Activated T-helper 2 cell treated with anti-CD3 and anti-CD28 coated beads, Interferon-gamma antibody, Interleukin-2, Interleukin-4, amounts not matched to agents 10 μg/mL and 5 μg/mL and 100 μg/mL, durations not matched to agents 14 hours and 24 hours and 36 hours (primary cell): ENCODE measurements around the gene AHRR. TPM values are rescaled to one million over a fixed set of nuclear protein-coding genes. Genes with fewer than 3 reads are reported as not detected.

Experiments
- DNase-seq: peaks from one replicate; pipeline ENCODE4 v3.0.0; 2021; ENCODE audit warnings: low spot score
- H3K27ac Mint-ChIP-seq: one replicate; pipeline ENCODE4 v1.8.0; 2021; ENCODE audit warnings: mixed read lengths
- H3K27me3 Mint-ChIP-seq: one replicate; pipeline ENCODE4 v1.8.0; 2021; ENCODE audit warnings: low read depth, mixed read lengths
- H3K36me3 Mint-ChIP-seq: one replicate; pipeline ENCODE4 v1.8.0; 2021; ENCODE audit warnings: low read depth, mixed read lengths
- H3K4me1 Mint-ChIP-seq: one replicate; pipeline ENCODE4 v1.8.0; 2021; ENCODE audit warnings: low read depth, mixed read lengths
- H3K4me3 Mint-ChIP-seq: one replicate; pipeline ENCODE4 v1.8.0; 2021; ENCODE audit warnings: low read depth, mild to moderate bottlenecking, moderate library complexity, mixed read lengths
- H3K9me3 Mint-ChIP-seq: one replicate; pipeline ENCODE4 v1.8.0; 2021; ENCODE audit warnings: mixed read lengths
- intact Hi-C: fragments of 100-400 bp; cut with micrococcal nuclease; formaldehyde crosslinking; loops from one replicate; pipeline ENCODE4 v1.15.1; 2023
- total RNA-seq: library from RNA; stranded (reverse); gene quantifications from 2 replicates; pipeline ENCODE4 v1.2.3, GENCODE V29; 2022

Gene AHRR
- total RNA-seq, 1 donor from 2014 or later = 34.9 TPM

DNA sequence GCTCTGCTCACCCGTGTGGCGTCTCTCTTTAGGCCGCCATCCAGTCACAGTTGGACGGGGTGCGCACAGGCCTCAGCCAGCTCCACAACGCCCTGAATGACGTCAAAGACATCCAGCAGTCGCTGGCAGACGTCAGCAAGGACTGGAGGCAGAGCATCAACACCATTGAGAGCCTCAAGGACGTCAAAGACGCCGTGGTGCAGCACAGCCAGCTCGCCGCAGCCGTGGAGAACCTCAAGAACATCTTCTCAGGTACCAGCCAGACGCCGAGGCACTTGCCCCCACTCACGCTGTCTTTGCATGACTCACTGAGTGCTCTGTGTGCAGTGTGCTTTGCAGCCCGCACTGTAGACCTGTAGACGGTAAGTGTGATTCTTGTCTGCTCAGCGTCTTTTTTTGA lies 126.0 kb downstream of the AHRR start:
- Mint-ChIP-seq H3K4me1 (peaks cover 25% of the 10 kb centered on the region), H3K27ac (no peak overlapping the region), H3K4me3 (no peak overlapping the region), H3K9me3 (peaks cover 24% of the 10 kb centered on the region), H3K36me3 (peaks cover 72% of the 10 kb centered on the region), H3K27me3 (no peaks in the 10 kb centered on the region)
- intact Hi-C loops = loop anchor here (2.0 kb wide), 1 partner anchor 23 kb away; no protein-coding TSS in a partner anchor
- no peak for DNase-seq

DNA sequence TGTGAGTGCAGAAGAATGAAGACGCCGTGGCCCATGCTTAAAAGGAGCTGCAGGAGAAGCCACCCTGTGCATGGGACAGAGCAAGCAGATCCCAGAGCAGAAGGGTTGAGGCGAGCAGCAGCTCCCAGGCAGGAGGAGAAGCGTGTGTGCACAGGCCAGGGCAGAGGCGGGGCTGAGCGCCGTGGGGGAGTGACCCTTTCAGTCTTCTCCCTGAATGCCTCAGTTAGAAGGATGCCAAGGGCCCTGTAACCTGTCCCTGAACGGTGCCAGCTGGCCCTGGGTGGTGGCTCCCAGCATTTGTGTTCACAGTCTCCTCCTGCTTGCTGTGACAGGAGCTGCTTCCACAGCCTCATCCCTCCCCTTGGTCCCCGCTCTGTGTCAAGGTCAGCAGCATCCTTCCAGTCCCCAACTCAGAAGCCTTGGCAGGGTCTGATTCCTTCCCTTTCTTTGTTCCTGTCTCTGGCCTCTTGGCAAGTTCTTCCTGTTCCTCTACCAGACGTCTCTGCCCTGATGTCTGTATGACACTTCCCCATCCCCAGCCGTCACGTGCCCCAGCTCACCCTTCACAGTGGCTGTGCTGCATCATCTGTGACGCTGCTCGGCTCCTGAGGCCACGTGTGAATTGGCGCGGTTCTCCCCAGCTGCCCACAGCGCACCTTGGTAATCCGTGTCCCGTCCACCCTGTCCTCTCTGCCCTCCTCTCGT lies 126.7 kb downstream of the AHRR start:
- intact Hi-C loops = no loop called here
- no peak for DNase-seq
- Mint-ChIP-seq H3K36me3 (peaks cover 79% of the 10 kb centered on the region), H3K27me3 (no peaks in the 10 kb centered on the region), H3K4me1 (peaks cover 29% of the 10 kb centered on the region), H3K9me3 (peaks cover 28% of the 10 kb centered on the region), H3K4me3 (no peak overlapping the region), H3K27ac (no peak overlapping the region)

DNA sequence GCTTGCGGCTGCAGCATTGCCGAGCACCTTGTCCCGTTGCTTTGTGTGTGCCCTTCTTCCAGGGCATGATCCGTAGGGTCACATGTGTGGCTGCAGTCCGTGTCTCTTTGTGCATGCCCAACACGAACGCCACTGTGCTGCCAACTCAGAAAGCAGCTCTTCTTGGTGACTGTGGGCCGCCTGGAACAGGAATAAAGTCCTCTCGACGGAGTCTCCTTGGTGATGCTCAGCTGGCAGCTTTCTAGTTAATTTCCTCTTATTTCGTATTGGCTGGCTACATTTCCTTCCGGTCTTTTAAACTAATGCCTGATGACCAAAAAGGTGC lies 127.2 kb downstream of the AHRR start:
- H3K36me3 Mint-ChIP-seq = peaks cover 84% of the 10 kb centered on the region
- H3K27ac Mint-ChIP-seq = no peak overlapping the region
- no peaks in the 10 kb centered on the region for H3K27me3 Mint-ChIP-seq
- H3K9me3 Mint-ChIP-seq = peaks cover 28% of the 10 kb centered on the region
- intact Hi-C loops = no loop called here
- DNase-seq = no peak
- no peak overlapping the region for H3K4me3 Mint-ChIP-seq
- peaks cover 31% of the 10 kb centered on the region for H3K4me1 Mint-ChIP-seq

DNA sequence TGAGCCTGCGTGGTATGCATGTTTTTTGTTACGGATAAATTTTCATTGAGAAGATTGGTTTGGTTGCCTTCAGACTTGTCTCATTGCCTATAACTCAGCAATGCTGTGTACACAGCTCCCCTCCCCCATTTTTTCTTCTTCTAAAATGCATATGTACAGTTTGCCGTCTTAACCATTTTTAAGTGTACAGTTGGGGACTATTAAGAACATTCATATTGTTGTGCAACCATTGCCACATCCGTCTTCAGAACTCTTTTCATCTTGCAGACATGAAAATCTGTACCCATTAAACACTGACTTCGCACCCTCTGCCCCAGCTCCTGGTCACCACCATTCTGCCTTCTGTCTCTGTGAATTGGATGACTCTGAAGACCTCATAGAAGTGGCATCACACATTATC lies 127.6 kb downstream of the AHRR start:
- H3K27ac Mint-ChIP-seq = no peak overlapping the region
- H3K27me3 Mint-ChIP-seq = no peaks in the 10 kb centered on the region
- H3K4me1 Mint-ChIP-seq = peaks cover 32% of the 10 kb centered on the region
- H3K4me3 Mint-ChIP-seq = no peak overlapping the region
- H3K36me3 Mint-ChIP-seq = peaks cover 88% of the 10 kb centered on the region
- intact Hi-C loops = no loop called here
- H3K9me3 Mint-ChIP-seq = peaks cover 28% of the 10 kb centered on the region
- DNase-seq = no peak

DNA sequence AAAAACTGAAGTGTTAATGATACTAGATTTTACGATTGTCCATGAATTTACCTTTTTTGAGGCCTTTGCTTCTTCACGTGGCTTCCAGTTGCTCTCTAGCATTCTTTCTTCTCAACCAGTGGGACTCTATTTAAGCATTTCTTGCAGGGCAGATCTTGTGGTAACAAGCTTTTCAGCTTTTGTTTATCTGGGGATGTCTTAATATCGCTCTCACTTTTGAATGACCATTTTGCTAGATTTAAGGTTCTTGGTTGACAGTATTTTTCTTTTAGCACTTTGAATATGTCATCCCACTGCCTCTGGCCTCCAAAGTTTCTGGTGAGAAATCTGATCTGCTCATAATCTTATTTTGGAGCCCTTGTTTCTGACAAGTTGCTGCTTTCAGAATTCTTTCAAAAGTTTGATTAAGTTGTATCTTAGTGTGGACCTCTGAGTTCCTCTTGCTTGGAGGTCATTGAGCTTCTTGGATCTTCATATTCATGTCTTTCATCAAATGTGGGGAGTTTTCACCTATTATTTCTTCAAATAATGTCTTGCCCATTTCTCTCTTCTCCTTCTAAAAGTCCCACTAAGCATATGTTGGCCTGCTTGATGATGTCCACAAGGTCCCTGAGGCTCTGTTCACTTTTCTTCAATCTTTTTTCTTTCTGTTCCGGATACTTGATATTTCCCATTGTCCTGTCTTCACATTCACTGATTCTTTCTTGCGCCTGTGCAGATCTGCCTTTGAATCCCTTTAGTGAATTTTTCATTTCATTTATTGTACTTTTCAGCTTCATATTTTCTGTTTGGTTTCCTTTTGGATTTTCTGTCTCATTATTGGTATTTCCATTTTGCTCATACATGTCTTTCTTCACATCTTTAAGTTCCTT lies 130.3 kb downstream of the AHRR start:
- H3K9me3 Mint-ChIP-seq = peaks cover 28% of the 10 kb centered on the region
- intact Hi-C loops = no loop called here
- H3K36me3 Mint-ChIP-seq = peaks cover 95% of the 10 kb centered on the region
- DNase-seq = no peak
- peaks cover 22% of the 10 kb centered on the region for H3K4me1 Mint-ChIP-seq
- no peaks in the 10 kb centered on the region for H3K27me3 Mint-ChIP-seq
- no peak overlapping the region for H3K4me3 Mint-ChIP-seq
- no peak overlapping the region for H3K27ac Mint-ChIP-seq

DNA sequence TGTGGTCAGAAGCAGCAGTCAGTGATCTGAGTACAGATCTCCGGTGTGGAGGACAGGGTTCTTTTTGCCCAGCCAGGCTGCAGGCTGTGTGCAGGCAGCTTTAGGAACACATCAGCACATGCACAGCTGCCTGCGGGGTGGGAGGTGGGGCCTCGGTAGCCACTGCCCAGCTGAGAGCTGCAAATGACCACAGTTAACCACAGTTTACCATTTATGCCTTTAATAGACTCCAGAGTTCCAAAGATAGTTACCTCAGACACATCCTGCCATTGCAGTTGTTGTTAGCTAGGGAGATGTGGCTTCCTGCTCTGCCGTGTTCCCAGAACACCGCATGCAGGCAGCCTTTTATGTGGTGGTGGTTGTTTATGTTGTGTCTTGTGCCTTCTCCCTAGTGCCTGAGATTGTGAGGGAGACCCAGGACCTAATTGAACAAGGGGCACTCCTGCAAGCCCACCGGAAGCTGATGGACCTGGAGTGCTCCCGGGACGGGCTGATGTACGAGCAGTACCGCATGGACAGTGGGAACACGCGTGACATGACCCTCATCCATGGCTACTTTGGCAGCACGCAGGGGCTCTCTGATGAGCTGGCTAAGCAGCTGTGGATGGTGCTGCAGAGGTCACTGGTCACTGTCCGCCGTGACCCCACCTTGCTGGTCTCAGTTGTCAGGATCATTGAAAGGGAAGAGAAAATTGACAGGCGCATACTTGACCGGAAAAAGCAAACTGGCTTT lies 131.6 kb downstream of the AHRR start:
- Mint-ChIP-seq H3K4me3 (no peak overlapping the region), H3K27ac (peak overlapping the region; percentile 14), H3K9me3 (peaks cover 28% of the 10 kb centered on the region), H3K4me1 (peaks cover 22% of the 10 kb centered on the region), H3K27me3 (no peaks in the 10 kb centered on the region), H3K36me3 (peaks cover 94% of the 10 kb centered on the region)
- no peak for DNase-seq
- intact Hi-C loops = no loop called here

DNA sequence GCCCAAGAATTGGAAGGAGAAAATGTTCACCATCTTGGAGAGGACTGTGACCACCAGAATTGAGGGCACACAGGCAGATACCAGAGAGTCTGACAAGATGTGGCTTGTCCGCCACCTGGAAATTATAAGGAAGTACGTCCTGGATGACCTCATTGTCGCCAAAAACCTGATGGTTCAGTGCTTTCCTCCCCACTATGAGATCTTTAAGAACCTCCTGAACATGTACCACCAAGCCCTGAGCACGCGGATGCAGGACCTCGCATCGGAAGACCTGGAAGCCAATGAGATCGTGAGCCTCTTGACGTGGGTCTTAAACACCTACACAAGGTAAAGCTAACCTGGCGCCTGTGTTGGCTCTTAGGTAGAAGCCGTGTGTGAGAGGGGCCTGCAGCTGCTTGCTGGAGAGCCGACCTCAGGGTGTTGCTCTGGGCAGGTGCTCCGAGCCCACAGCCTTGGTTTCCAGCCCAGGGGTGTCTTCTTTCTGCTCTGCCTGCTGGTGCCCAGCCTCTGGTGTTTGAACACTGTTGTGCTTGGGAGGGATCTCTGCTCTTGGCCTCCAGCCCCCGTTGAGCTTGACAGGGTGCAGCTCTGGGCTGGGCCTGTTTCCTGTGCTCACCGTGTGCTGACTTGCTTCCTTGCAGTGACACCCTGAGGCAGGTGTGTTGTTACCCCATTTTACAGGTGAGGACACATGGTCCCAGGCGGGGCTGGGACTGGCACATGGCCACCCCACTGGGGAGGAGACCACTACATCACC lies 132.4 kb downstream of the AHRR start:
- no peak for DNase-seq
- Mint-ChIP-seq H3K4me3 (no peak overlapping the region), H3K9me3 (peaks cover 28% of the 10 kb centered on the region), H3K36me3 (peaks cover 94% of the 10 kb centered on the region), H3K4me1 (peaks cover 29% of the 10 kb centered on the region), H3K27ac (peak overlapping the region; percentile 14), H3K27me3 (no peaks in the 10 kb centered on the region)
- intact Hi-C loops = no loop called here

DNA sequence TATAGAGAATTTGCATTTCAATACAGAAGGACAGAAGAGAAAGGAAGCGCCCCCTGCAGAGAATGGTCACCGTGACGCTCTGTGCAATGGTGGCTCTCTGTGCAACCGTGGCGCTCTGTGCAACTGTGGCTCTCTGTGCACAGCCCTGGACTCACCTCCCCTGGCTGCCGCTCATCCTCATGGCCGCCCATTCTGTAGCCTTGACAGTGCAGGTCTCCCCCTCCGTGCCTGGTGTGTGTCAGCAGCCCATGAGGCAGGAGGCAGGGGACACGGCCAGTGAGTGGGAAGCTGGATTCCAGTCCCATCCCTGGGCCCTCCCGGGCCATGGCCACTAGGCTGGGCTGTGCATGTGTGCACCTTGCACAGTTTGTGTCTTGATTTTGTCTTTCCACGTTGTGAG lies 133.4 kb downstream of the AHRR start:
- H3K27ac Mint-ChIP-seq = no peak overlapping the region
- no peak for DNase-seq
- no peak overlapping the region for H3K4me3 Mint-ChIP-seq
- H3K36me3 Mint-ChIP-seq = peaks cover 94% of the 10 kb centered on the region
- no peaks in the 10 kb centered on the region for H3K27me3 Mint-ChIP-seq
- intact Hi-C loops = loop anchor here (5.0 kb wide), 1 partner anchor 78 kb away; no protein-coding TSS in a partner anchor
- H3K4me1 Mint-ChIP-seq = peaks cover 39% of the 10 kb centered on the region
- peaks cover 28% of the 10 kb centered on the region for H3K9me3 Mint-ChIP-seq

DNA sequence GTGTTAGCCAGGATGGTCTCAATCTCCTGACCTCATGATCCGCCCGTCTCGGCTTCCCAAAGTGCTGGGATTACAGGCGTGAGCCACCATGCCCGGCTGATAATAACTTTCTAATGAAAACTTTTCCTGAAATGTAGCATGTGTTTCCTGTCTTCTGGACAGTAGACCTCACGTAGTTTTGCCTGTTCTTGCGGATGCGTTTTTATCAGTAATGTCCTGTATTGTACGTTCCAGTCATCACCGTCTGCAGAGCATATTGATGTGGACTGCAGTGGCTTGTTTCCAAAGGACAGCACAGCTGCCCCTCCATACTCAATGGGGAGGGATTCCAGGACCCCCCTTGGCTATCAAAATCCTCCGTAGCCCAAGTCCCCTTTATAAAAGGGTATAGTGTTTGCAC lies 134.3 kb downstream of the AHRR start:
- Mint-ChIP-seq H3K4me1 (peaks cover 48% of the 10 kb centered on the region), H3K4me3 (no peak overlapping the region), H3K36me3 (peaks cover 94% of the 10 kb centered on the region), H3K27ac (no peak overlapping the region), H3K27me3 (no peaks in the 10 kb centered on the region), H3K9me3 (peaks cover 21% of the 10 kb centered on the region)
- intact Hi-C loops = loop anchor here (5.0 kb wide), 1 partner anchor 79 kb away; no protein-coding TSS in a partner anchor
- DNase-seq = no peak

DNA sequence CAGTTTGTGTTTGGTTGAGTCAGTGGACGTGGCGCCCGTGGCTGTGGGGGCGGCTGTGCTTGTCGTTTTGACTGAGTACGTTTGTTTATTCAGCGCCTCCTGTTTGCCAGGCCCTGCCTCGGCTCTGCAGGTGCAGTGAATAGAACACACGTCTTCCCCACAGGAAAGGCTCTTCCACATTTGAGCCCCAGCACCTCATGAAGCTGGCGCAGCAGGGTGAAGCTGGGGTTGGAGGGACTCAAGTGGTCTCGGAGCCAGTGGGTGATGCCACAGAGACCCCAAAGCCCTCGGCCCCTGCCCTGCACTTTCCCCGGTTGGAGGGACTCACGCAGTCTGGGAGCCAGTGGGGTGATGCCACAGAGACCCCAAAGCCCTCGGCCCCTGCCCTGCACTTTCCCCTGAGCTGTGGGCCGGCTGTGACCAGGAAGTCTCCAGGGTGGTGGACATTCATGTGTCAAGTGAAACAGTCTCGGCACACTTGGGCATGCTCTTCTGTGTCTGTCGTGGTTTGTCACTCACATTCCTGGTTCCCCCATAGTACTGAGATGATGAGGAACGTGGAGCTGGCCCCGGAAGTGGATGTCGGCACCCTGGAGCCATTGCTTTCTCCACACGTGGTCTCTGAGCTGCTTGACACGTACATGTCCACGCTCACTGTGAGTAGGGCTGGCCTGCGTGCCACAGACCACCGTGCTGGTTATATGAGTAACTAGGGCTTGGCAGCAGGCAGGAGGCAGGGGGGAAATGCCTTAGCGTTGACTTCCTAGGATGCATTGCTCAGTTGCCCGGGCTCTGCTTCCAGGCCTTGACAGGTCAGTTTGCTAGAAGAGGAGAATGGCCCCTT lies 135.1 kb downstream of the AHRR start:
- DNase-seq = no peak
- no peaks in the 10 kb centered on the region for H3K27me3 Mint-ChIP-seq
- peaks cover 90% of the 10 kb centered on the region for H3K36me3 Mint-ChIP-seq
- H3K27ac Mint-ChIP-seq = peak overlapping the region; percentile 4
- H3K4me3 Mint-ChIP-seq = no peak overlapping the region
- peaks cover 49% of the 10 kb centered on the region for H3K4me1 Mint-ChIP-seq
- H3K9me3 Mint-ChIP-seq = peaks cover 13% of the 10 kb centered on the region
- intact Hi-C loops = loop anchor here (5.0 kb wide), 1 partner anchor 79 kb away; no protein-coding TSS in a partner anchor

DNA sequence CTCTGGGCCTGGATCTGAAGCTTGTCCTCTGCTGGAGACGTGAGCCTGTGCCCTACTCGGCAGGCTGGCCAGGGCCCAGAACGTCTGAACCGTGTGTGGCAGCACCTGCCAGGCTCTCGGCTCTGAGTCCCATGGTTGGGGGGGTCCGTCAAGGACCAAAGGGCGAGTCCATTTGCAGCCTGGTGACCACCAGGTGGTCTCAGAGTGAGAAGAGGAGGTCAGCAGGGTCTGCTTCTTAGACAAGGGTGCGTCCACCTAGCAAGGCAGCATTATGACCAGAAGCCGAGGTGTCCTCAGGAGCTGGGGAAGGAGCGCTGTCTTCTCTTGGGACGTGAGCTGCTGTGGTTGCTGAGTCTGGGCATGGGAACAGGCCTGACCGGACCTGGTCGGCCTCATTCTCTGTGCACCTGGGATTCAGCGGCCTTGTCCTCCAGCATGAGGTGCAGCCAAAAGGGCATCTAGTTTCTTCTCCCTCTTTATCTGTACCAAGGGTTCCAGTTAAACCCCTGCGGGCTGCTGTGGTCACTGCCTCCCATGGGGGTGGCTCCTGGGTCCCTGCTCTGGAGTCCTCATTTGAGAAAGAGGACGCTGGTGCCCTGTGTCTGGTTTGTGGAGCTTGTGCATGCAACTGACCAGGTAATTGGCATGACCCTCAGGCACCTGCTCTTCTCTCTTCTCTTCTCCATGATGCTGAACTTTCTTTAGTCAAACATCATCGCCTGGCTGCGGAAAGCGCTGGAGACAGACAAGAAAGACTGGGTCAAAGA lies 135.9 kb downstream of the AHRR start:
- H3K9me3 Mint-ChIP-seq = peaks cover 5% of the 10 kb centered on the region
- DNase-seq = no peak
- no peak overlapping the region for H3K4me3 Mint-ChIP-seq
- peaks cover 51% of the 10 kb centered on the region for H3K4me1 Mint-ChIP-seq
- intact Hi-C loops = loop anchor here (5.0 kb wide), 1 partner anchor 80 kb away; no protein-coding TSS in a partner anchor
- H3K36me3 Mint-ChIP-seq = peaks cover 90% of the 10 kb centered on the region
- H3K27me3 Mint-ChIP-seq = no peaks in the 10 kb centered on the region
- H3K27ac Mint-ChIP-seq = peak overlapping the region; percentile 98
